ENCODE measurements around the gene NT5DC4.

- TF ChIP-seq CTCF (IDR thresholded peaks at IDR 0.05; ENCODE audit: insufficient read depth, low read depth, low read length) (no peak), EZH2 (IDR thresholded peaks at IDR 0.05; ENCODE audit: insufficient read depth, low read length) (no peak)
Measured at GRCh38 chr2:112752667-112753066, 31.8 kb downstream of the NT5DC4 start.

All from astrocyte (in vitro differentiated cells and primary cell).